Measurements from ENCODE around the gene DIPK1C.

DIPK1C gene

DNA sequence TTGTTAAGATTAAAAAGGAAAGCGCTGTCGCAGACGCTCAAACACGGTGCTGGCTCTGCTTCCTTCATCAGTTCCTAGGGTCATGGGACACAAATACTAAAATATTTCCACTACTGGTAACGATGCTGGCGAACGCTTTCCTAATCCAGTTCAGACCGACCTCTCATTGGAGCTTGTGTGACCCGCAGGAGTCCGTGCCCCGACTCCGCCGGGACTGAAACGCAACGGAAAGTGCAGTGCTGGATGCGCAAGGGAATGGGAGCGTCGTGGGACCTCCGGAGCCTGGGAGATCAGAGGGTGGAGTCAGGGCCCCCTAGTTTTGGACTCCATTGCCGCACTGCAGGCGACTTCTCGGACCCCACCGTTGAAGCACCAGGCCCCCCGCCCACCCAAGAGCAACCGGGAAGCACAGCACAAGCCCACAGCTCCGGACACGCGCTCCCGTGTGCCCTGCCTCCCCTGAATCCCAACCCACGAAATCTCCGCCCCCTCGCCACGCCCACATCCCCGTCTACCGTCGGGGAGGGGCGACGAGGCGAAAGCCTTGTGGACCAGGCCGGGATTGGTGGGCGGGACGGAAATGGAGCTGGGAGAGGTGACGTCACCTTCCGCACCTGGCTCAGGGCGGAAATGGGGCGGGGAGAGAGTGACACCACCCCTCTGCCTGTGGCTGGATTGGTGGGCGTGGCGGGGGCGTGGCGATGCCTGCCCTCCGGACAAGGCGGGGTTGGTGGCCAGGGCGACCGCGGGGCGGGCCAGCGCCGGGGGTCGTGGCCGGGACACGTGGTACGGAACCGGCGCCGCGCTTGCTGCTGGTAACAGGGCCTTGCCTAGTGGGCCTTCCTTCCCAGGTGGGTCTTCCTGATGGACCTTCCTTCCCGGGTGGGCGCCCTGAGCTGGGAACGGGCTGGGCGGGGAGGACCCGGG is 38.7 kb upstream of the DIPK1C start, which contains the start of gene CNDP2:
TSS of gene CNDP2 (plus strand) at position 783 of the 927 bp plus-strand sequence. CDS start 3,611 bp downstream, outside the sequence.
- POLR2A ChIA-PET (ENCODE audit: low non-redundant PET): interaction anchor here (0.7 kb wide), 1 partner anchor 56 kb away, joined by 3 read pairs; no protein-coding TSS in a partner anchor
- TF ChIP-seq, protein P1, sequence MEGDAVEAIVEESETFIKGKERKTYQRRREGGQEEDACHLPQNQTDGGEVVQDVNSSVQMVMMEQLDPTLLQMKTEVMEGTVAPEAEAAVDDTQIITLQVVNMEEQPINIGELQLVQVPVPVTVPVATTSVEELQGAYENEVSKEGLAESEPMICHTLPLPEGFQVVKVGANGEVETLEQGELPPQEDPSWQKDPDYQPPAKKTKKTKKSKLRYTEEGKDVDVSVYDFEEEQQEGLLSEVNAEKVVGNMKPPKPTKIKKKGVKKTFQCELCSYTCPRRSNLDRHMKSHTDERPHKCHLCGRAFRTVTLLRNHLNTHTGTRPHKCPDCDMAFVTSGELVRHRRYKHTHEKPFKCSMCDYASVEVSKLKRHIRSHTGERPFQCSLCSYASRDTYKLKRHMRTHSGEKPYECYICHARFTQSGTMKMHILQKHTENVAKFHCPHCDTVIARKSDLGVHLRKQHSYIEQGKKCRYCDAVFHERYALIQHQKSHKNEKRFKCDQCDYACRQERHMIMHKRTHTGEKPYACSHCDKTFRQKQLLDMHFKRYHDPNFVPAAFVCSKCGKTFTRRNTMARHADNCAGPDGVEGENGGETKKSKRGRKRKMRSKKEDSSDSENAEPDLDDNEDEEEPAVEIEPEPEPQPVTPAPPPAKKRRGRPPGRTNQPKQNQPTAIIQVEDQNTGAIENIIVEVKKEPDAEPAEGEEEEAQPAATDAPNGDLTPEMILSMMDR (conservative IDR thresholded peaks at IDR 0.05; ENCODE audit: low read depth): no peak
- peak within 1 kb of the TSS; percentile 77 for H3K27ac ChIP-seq
- peak; percentile 99 for DNase-seq (ENCODE audit: low spot score)
- CTCF ChIA-PET: interaction anchor here (0.6 to 1.8 kb wide), 2 partner anchors 143 to 154 kb away, joined by 4 to 5 read pairs; no protein-coding TSS in a partner anchor

DNA sequence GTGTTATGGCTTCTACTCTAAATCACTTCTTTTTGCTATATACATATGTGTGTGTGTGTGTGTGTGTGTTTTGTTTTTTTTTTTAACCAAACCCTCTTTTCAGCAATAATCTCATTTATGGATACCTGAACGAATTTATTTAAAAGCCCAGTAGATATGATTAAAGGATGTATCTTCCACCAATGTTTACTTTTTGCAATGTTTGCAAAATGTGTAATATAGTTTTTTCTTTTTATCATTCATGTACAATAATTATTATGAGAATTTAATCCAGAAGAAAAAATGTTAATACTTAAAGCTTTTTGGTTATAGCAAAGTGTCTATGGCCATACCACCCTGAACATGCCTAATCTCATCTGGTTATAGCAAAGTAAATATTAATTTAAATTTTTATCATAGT is 37.4 kb upstream of the DIPK1C start:
- no peak overlapping the region for H3K27ac ChIP-seq
- ChIA-PET CTCF (no interaction called here), POLR2A (ENCODE audit: low non-redundant PET) (no interaction called here)
- TF ChIP-seq, protein P1 (conservative IDR thresholded peaks at IDR 0.05; ENCODE audit: low read depth): no peak
- DNase-seq (ENCODE audit: low spot score): no peak

DNA sequence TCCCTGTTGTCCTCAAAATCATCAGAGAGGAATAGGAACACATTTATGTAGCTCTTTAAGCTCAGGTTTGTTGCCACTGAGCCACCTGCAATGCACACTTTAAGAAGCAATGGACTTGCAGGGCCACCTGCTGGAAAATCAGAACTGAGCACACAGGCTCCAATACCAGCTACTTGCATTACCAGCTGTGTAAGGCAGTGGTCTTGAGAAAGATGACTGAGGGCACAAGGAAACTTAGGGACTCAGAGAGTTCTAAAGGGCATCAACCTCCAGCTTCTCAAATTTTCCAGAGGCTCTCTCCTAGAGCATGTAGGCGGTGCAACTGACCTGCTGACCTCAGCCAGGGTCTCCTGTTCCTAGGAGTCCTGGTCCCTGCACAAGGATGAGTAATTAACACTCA is 36.6 kb upstream of the DIPK1C start:
- ChIA-PET POLR2A (ENCODE audit: low non-redundant PET) (no interaction called here), CTCF (interaction anchor here (0.6 to 1.1 kb wide), 6 partner anchors 48 to 151 kb away, joined by 3 to 7 read pairs (median 4); no protein-coding TSS in a partner anchor)
- H3K27ac ChIP-seq: no peak overlapping the region
- no peak for DNase-seq (ENCODE audit: low spot score)
- TF ChIP-seq, protein P1 (conservative IDR thresholded peaks at IDR 0.05; ENCODE audit: low read depth): peak; percentile 77

DNA sequence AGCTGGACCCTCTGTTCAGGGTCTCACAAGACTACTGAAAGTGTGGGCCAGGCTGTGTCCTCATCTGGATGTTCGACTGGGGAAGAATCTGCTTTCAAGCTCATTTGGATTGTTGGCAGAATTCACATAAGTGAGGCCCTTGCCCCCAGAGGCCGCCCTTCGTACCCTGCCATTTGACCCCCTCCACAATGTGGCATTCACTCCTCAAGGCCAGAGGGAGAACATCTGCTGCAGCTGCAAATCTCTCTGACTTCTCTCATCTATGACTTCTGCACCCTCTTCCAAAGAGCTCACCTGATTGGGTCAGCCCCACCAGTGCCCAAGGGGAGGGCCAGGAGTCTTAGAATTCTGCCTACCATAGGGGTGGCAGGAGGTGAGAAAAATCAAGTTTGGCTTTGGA is 35.2 kb upstream of the DIPK1C start:
- DNase-seq (ENCODE audit: low spot score): no peak
- ChIA-PET POLR2A (ENCODE audit: low non-redundant PET) (no interaction called here), CTCF (no interaction called here)
- no peak overlapping the region for H3K27ac ChIP-seq
- TF ChIP-seq, protein P1 (conservative IDR thresholded peaks at IDR 0.05; ENCODE audit: low read depth): no peak

DNA sequence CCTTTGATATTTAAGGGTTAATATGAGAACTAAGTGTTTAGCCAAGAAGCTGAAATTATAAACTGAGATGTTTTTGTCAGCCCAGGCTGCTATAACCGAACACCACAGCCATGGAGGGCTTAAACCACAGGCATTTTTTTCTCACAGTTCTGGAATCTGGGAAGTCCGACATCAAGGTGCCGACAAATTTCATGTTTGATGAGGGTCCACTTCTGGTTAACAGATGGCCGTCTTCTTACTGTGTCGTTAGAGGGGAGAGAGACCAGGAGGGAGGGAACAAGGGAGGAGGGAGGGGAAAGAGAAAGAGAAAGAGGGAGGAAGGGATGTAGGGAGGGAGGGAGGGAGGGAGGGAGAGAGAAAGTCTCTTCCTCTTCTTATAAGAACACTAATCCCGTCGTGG is 32.6 kb upstream of the DIPK1C start:
- TF ChIP-seq, protein P1 (conservative IDR thresholded peaks at IDR 0.05; ENCODE audit: low read depth): no peak
- no peak for DNase-seq (ENCODE audit: low spot score)
- ChIA-PET POLR2A (ENCODE audit: low non-redundant PET) (no interaction called here), CTCF (no interaction called here)
- no peak overlapping the region for H3K27ac ChIP-seq

DNA sequence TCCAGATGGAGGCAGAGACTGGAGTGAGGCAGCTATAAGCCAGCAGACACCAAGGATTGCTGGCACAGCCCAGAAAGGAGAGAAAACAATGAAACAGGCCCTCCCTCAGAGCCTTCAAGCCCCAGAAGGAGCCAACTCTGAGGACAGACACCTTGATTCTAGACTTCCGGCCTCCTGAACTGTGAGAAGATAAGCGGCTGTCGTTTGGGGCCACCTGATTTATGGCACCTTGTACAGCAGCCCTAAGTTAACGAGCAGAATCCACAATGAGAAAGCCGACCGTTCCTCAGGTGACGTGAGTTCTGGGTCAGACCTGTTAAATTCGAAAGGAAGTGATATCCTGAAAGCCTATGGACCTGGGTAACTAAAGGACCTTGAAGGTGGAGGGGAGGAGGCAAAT is 31.8 kb upstream of the DIPK1C start:
- TF ChIP-seq, protein P1 (conservative IDR thresholded peaks at IDR 0.05; ENCODE audit: low read depth): no peak
- POLR2A ChIA-PET (ENCODE audit: low non-redundant PET): no interaction called here
- H3K27ac ChIP-seq: no peak overlapping the region
- DNase-seq (ENCODE audit: low spot score): no peak
- CTCF ChIA-PET: no interaction called here
